Uterus (tissue), 4 donors: Measurements from ENCODE around the gene MAN2B2. TPM values are rescaled to one million over a fixed set of nuclear protein-coding genes. Genes with fewer than 3 reads are reported as not detected.

Experiments
- DNase-seq, 2 donors: peaks; one replicate each; pipeline ENCODE4 v3.0.0-alpha.2; 2019 to 2020
- H3K27ac ChIP-seq, 2 donors: fragments of 200-600 bp; sonication (generic); 1 replicate in 1 of 2; 2 replicates in 1 of 2; pipeline ENCODE4 v1.5.1; 2016 to 2018
- H3K27me3 ChIP-seq, 2 donors: fragments of 200-600 bp; sonication (generic); one replicate each; pipeline ENCODE4 v1.5.1; 2018 to 2019; ENCODE audit warnings: control low read depth in 1 of 2
- H3K36me3 ChIP-seq, 2 donors: fragments of 200-600 bp; sonication (generic); one replicate each; pipeline ENCODE4 v1.5.1; 2019; ENCODE audit warnings: control low read depth in 1 of 2
- H3K4me1 ChIP-seq, 2 donors: fragments of 200-600 bp; sonication (generic); one replicate each; pipeline ENCODE4 v1.5.1; 2018 to 2019; ENCODE audit warnings: control low read depth in 1 of 2
- H3K4me3 ChIP-seq, 2 donors: fragments of 200-600 bp; sonication (generic); 1 replicate in 1 of 2; 2 replicates in 1 of 2; pipeline ENCODE4 v1.5.1; 2018 to 2019; ENCODE audit warnings: mild to moderate bottlenecking in 1 of 2
- H3K9me3 ChIP-seq, 2 donors: fragments of 200-600 bp; sonication (generic); one replicate each; pipeline ENCODE4 v1.5.1; 2019; ENCODE audit warnings: control low read depth in 1 of 2
- CTCF ChIP-seq, 4 experiments: fragments of 200-600 bp in 2 of 4; fragments of 450-650 bp in 2 of 4; sonication (generic) in 2 of 4; IDR thresholded peaks; one replicate each; pipeline ENCODE4 v1.5.1; 2016 to 2019; ENCODE audit warnings: antibody characterized with exemption in 4 of 4, mild to moderate bottlenecking in 2 of 4, moderate library complexity in 1 of 4
- POLR2A ChIP-seq, 2 donors: fragments of 450-650 bp; IDR thresholded peaks; one replicate each; pipeline ENCODE4 v1.6.1; 2016; ENCODE audit warnings: antibody characterized with exemption in 2 of 2, mild to moderate bottlenecking in 1 of 2, moderate library complexity in 1 of 2
- intact Hi-C: fragments of 100-400 bp; cut with DNase I; formaldehyde crosslinking; loops from one replicate; pipeline ENCODE4 v1.15.1; 2023; ENCODE audit warnings: low total_unique reads
- total RNA-seq, 4 donors: library from RNA; depleted of rRNA in 3 of 4; stranded (reverse); fragments of >200 nt in 3 of 4; gene quantifications; one replicate each; pipeline versions ENCODE4 v1.1.0 to v1.2.4, GENCODE V29; 2014 to 2023
- donor health status: DM: yes; HTN: yes; CAD: no.

The MAN2B2 gene
- total RNA-seq, 4 donors from 2014 or later, result 14.8 to 30.8 (median 19.2) TPM

- no peaks in the 10 kb centered on the region for H3K9me3 ChIP-seq
- H3K4me3 ChIP-seq, result no peak overlapping the region
- no peaks in the 10 kb centered on the region for H3K4me1 ChIP-seq
- intact Hi-C loops, result no loop called here
- TF ChIP-seq POLR2A (IDR thresholded peaks at IDR 0.05), result no peak
- TF ChIP-seq CTCF (IDR thresholded peaks at IDR 0.05), result no peak
- no peak for DNase-seq
- no peaks in the 10 kb centered on the region for H3K36me3 ChIP-seq
- no peaks in the 10 kb centered on the region for H3K27me3 ChIP-seq
- H3K27ac ChIP-seq, result no peak overlapping the region
Observed at GRCh38 chr4:6532658-6533057, 42.3 kb upstream of the MAN2B2 start.

- TF ChIP-seq POLR2A (IDR thresholded peaks at IDR 0.05), result no peak
- TF ChIP-seq CTCF (IDR thresholded peaks at IDR 0.05), result no peak
- Histone ChIP-seq H3K4me1 (no peaks in the 10 kb centered on the region), H3K36me3 (no peaks in the 10 kb centered on the region), H3K27me3 (peaks cover 0 to 7% of the 10 kb centered on the region in 2 donors), H3K4me3 (no peak overlapping the region), H3K9me3 (no peaks in the 10 kb centered on the region), H3K27ac (no peak overlapping the region)
- intact Hi-C loops, result no loop called here
- no peak for DNase-seq
Observed at GRCh38 chr4:6534050-6534449, 40.9 kb upstream of the MAN2B2 start.

- Histone ChIP-seq H3K4me3 (no peak overlapping the region), H3K9me3 (no peaks in the 10 kb centered on the region), H3K36me3 (no peaks in the 10 kb centered on the region), H3K27me3 (peaks cover 0 to 7% of the 10 kb centered on the region in 2 donors), H3K27ac (no peak overlapping the region), H3K4me1 (no peaks in the 10 kb centered on the region)
- no peak for DNase-seq
- intact Hi-C loops, result no loop called here
- TF ChIP-seq CTCF (IDR thresholded peaks at IDR 0.05) (no peak), POLR2A (IDR thresholded peaks at IDR 0.05) (no peak)
Observed at GRCh38 chr4:6534618-6535328, 40.2 kb upstream of the MAN2B2 start.

- TF ChIP-seq CTCF (IDR thresholded peaks at IDR 0.05) (no peak), POLR2A (IDR thresholded peaks at IDR 0.05) (no peak)
- peaks cover 0 to 7% of the 10 kb centered on the region in 2 donors for H3K27me3 ChIP-seq
- intact Hi-C loops, result no loop called here
- no peak for DNase-seq
- H3K36me3 ChIP-seq, result no peaks in the 10 kb centered on the region
- H3K9me3 ChIP-seq, result no peaks in the 10 kb centered on the region
- no peaks in the 10 kb centered on the region for H3K4me1 ChIP-seq
- no peak overlapping the region for H3K27ac ChIP-seq
- no peak overlapping the region for H3K4me3 ChIP-seq
Observed at GRCh38 chr4:6535329-6535692, 39.7 kb upstream of the MAN2B2 start.

GRCh38 chr4:6535706-6536105 is 39.3 kb upstream of the MAN2B2 start:
- intact Hi-C loops, result no loop called here

More at GRCh38 chr4:6535706-6536105, 39.3 kb upstream of the MAN2B2 start:
- TF ChIP-seq POLR2A (IDR thresholded peaks at IDR 0.05) (no peak), CTCF (IDR thresholded peaks at IDR 0.05) (no peak)
- Histone ChIP-seq H3K4me3 (no peak overlapping the region), H3K27ac (no peak overlapping the region), H3K9me3 (no peaks in the 10 kb centered on the region), H3K27me3 (peaks cover 0 to 7% of the 10 kb centered on the region in 2 donors), H3K36me3 (no peaks in the 10 kb centered on the region), H3K4me1 (no peaks in the 10 kb centered on the region)
- DNase-seq, result no peak
